Posterior cingulate gyrus (tissue), 11 donors: Measurements from ENCODE around the gene PBX4.

Source experiments
- DNase-seq, 10 donors: peaks; one replicate each; pipeline versions ENCODE4 v3.0.0 to v3.0.0-alpha.2; 2020 to 2021; ENCODE audit warnings: mixed read lengths in 3 of 10
- intact Hi-C: fragments of 100-400 bp; cut with DNase I; formaldehyde crosslinking; loops from one replicate; pipeline ENCODE4 v1.15.1; 2023

PBX4 gene

DNA sequence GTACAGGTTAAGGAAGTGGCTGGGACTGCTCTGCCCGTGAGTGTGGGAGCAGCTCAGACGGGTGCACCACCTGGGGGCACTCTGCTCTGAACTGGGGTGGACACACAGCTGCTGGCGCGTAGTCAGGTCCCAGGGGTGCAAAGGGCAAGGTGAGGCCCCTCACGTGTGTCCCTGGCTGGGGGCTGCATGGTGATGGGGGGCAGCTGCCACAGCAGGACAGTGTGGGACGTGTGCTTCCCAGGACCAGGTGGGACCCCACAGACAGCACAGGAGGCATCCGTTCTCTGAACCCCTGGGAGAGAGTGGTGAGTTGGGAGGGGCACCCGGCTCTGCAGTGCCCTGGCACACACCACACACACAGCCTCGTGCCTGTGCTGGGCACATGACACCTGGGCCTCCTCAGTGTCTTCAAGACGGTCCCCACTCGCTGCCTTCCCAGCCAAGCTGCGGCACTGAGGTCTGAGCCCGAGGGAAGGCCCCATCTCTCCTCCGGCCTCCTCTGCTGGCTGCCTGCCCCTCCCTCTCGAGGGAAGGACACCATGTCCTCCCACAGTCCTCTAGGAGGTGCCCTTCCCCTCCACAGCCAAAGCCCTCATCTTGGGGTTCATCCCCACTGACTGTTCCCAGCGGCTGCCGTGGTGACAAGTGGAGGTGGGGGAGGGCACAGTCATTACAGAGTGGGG is 55.7 kb downstream of the PBX4 start:
- no peak for DNase-seq
- intact Hi-C loops = no loop called here

GRCh38 chr19:19561946-19562664 is 56.4 kb downstream of the PBX4 start:
- peak in 1 of 10 donors; percentile 72 for DNase-seq
- intact Hi-C loops = no loop called here

- intact Hi-C loops = no loop called here
- no peak for DNase-seq
These were observed 58.6 kb downstream of the PBX4 start for GRCh38 chr19:19559931-19560330.

DNA sequence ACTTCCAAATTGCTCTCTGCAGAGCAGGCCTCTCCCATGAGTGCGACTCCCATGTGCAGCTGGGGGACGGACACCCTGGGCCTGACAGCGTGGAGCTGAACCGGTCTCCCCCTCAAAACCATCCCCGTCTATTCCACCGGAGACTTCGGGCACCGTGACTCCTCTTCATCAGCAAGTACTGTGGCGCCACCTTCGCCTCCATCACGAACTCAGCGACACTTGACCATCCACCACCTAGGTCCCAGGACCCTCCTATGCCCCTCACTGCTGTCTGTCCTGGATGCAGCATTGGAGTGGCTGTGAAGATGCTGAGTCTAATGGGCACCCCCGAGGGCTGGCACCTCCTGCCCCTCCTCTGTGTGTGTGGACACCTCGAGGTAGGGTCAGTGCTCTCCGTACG is 59.9 kb downstream of the PBX4 start:
- no peak for DNase-seq
- intact Hi-C loops = no loop called here

DNA sequence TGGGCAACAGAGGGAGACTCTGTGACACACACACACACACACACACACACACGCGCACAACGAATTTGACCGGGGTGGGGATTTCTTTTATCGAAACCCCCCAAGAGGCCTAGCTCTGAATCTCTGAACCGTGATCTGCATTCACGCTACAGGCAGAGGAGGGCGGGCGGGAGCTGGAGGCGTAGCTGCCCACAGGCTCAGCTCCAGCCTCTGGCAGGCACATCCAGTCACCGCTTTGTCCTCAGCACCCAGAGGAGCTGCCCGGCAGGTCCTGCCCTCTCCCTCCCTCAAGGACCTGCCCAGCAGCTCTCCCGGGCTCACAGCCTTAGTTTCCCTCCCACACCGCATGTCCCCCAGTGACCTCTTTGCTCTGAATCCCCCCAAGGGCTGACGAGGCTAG is 60.4 kb downstream of the PBX4 start:
- intact Hi-C loops = no loop called here
- peak in 1 of 10 donors; percentile 72 for DNase-seq

- peak in 3 of 10 donors; percentile 36 to 81 (median 47) for DNase-seq
- intact Hi-C loops = no loop called here
These were observed 64.1 kb downstream of the PBX4 start for GRCh38 chr19:19554074-19555023.

GRCh38 chr19:19553670-19554069 is 64.8 kb downstream of the PBX4 start:
- no peak for DNase-seq
- intact Hi-C loops = no loop called here

DNA sequence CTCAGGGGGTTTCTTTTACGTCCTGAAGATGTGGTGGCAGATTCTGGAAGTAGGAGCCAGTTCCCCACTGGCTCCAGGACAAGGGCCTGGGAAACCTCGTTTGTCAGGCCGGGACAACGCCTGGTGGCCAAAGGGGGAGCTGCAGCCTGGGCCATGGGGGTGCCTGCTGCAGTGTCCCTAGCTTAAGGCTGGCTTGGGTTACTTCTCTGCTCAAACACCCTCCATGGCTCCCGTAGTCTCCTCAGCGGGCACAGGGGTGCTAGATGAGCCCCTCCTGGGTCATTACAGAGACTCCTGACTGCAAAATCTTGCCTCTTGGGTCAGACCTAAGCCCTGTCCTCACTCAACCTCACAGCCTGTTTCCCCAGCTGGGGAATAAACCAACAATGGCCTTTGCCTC is 65.7 kb downstream of the PBX4 start:
- DNase-seq = no peak
- intact Hi-C loops = no loop called here

DNA sequence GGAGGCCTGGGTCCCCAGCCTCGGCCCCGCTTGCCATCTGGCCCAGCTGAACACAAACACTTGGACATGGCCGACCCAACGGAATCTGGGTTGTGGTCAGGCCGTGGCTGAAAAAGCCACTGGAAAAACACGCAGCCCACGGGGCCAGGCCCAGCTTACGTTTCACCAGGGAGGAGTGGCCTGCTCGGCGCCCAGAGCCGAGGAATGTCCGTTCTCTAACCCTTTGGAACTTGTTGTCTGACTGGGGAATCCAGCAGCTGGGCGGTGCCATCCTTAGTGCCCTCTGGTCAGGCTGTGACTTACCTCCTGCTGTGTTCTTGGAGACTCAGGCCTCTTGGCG is 66.7 kb downstream of the PBX4 start:
- DNase-seq = peak in 1 of 10 donors; percentile 66
- intact Hi-C loops = no loop called here

DNA sequence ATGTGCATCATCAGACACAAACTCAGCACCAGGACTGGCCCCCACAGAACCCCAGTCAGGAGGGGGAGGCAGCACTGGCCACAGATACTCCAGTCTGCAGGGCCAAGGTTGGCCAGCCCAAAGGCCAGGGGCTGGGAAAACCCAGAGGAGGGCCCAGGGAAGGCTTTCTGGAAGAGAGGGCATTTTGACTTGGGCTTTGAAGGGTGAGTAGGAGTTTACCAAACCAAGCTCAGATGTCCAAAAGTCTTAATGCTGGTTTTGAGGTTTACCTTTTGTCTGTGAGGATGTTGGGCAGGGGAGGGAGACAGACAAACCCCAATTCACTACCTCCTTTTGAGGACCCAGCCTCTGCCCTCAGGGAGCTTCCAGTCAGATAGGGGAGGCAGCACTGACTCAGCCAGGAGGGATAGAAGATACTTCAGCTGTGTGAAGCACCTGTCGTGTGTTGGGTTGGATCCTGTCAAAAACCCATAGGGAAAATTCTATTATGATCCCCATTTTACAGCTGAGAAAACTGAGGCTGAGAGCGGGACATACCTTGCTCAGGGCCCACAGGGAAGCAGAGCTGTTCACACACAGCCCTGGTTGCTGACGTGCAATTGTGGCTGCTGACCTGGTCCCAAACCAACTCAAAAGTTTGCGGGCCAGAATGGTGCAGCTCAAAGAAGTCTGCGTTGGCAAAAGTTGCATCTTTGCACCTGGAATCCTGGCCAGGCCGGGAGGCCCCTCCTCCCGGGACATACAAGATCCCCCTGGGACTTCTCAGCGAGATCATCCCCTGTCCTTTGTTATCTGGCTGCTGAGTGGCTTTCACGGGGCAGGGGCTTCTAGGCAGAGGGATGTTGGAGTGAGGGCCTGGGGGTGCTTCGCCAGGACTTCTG is 67.3 kb downstream of the PBX4 start:
- intact Hi-C loops = no loop called here
- no peak for DNase-seq

GRCh38 chr19:19550485-19550929 is 68.0 kb downstream of the PBX4 start:
- intact Hi-C loops = no loop called here

DNA sequence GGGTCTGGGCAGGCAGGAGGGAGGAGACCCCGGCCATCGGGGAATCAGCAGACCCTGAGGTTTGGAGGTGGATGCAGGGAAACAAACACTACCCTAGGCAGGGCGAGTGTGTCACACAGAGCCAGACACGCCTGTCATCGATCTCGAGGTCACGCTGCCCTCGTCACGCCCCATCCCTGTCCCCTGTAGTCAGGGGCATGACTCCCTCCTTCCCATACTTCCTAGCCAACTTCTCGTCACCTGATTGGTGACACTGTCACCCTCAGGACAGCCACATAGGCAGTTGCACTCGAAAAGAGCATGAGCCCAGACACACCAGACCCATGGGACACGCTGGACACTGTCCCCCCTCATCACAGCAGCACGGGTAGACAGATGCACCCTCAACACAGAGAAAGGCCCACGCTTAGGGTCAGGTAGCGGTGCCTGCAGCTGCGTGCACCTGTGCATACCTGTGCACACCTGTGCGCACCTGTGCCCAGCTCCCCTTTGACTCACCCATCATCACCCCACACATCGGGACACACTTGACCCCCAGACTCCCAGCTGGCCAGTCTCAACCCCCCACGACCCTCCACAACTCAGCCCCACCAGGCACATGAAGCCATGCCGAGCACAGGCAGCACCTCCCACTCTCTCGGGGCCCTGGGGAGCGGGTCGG is 68.6 kb downstream of the PBX4 start:
- intact Hi-C loops = no loop called here
- DNase-seq = no peak

More at GRCh38 chr19:19550485-19550929, 68.0 kb downstream of the PBX4 start:
- peak in 1 of 10 donors; percentile 76 for DNase-seq

DNA sequence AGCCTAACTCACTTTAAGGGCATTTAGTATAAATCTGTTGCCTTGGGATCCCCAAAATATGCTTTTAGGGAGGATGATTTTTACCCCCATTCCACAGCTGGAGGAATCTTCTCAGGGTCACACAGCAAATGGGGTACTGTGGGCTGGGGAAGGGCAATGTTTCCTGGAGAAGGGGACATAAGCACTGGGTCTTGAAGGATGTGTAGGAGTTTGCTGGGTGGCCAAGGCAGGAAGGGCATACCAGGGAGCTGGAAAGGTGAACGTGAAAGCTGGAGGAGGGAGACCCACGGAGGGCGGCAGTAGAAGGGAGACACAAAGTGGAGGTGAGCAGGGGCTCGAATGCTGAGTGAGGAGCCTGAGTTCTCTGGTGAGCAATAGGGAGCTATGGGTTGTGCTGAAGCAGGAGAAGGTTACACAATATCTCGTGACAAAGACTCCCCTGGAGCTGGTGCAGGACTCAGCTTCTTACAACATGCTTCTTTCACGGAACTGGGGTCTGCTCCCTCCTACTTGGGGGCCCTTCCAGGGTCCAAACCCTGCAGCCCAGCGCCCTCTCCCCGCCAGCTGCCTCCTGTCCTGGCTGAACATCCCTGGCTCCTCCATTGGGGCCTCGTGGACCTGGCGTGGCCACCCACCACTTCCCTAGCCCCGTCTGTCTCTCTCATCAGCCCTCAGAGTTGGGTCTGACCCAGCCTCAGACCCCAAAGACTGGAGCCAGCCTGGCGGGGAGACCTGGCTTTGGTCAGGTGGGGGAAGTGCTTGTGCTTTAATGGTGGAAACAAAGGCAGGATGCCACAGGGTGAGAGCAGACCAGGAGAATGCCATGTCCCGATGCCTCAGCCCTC is 69.3 kb downstream of the PBX4 start:
- intact Hi-C loops = no loop called here
- DNase-seq = no peak

DNA sequence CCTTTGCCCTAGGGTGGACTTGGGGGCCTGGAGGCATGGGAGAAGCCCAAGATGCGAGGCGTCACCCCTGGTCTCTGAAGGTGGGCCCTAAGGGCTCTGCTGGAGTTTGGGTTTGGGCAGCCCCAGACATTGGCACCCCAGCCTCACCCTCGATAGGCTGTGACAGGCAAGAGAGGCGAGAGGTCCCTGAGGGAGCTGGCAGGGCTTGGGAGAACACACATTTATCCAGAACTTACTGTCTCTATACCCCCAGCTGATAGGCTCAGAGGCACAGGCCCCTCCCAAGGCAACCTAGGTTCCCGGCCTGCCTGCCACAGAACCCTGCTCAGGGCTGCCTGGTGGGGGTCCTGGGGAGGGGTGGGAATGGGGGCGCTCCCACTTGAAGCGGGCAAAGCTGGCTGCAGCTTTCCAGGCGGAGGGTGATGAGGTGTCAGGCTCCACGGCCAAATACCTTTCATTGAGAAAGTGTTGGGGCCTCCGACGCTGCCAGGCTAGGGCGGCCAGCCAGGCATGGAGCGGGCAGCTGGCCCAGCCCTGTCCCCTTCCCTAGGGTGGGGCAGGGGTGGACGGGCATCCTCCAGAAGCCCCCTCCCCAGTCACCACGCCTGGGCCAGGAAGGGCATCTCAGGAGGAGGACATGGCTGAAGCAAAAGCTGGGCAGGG is 70.7 kb downstream of the PBX4 start:
- intact Hi-C loops = no loop called here

GRCh38 chr19:19546751-19547162 is 71.7 kb downstream of the PBX4 start:
- intact Hi-C loops = no loop called here

More for the DNA sequence above, 70.7 kb downstream of the PBX4 start:
- no peak for DNase-seq

GRCh38 chr19:19545707-19546106 is 72.8 kb downstream of the PBX4 start:
- intact Hi-C loops = no loop called here
- no peak for DNase-seq

More at GRCh38 chr19:19546751-19547162, 71.7 kb downstream of the PBX4 start:
- peak in 1 of 10 donors; percentile 74 for DNase-seq

GRCh38 chr19:19544954-19545591 is 73.4 kb downstream of the PBX4 start:
- DNase-seq = peak in 2 of 10 donors; percentile 79 to 83
- intact Hi-C loops = no loop called here
